Fibroblast of skin of left quadriceps (primary cell): ENCODE results near the gene MRPL20.

Experiments
- DNase-seq, 2 experiments: peaks; one replicate each; pipeline ENCODE4 v3.0.0-alpha.2; 2013; ENCODE audit warnings: low read depth in 2 of 2

MRPL20 gene

DNA sequence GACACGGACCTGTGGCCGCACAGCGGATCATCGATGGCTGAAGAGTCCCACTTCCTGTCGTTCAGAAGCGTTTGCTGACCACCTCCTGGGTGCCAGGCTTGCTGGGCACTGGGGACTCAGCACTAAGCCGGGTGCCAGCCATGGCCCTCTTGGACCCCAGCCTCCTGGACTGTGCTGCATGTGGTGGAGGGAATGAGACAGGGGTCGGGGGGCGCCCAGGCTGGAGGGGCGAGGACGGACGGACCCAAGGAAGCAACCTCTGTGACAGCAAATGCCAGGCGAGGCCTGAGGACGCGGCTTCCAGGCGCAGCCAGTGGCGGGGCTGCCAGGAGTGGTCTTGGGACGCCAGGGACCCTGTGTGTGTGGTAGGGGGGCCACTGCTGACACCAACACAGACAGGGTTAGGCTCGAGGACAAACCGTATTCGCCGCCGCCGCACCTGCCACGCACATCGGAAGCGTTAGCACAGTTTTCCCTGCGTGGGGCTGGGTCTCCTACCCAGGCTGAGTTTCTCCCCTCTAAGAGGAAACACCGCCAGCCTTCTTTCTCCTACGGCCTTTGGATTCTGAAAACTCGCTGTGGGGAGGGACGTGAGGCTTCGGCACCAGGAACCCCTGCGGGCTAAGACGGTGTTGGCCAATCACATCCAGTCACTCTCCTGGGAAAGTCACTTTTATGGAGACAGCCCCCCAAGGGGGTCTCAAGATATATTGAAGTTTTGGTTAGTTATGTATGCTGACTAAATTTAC, 45.7 kb downstream of the MRPL20 start:
- no peak for DNase-seq

DNA sequence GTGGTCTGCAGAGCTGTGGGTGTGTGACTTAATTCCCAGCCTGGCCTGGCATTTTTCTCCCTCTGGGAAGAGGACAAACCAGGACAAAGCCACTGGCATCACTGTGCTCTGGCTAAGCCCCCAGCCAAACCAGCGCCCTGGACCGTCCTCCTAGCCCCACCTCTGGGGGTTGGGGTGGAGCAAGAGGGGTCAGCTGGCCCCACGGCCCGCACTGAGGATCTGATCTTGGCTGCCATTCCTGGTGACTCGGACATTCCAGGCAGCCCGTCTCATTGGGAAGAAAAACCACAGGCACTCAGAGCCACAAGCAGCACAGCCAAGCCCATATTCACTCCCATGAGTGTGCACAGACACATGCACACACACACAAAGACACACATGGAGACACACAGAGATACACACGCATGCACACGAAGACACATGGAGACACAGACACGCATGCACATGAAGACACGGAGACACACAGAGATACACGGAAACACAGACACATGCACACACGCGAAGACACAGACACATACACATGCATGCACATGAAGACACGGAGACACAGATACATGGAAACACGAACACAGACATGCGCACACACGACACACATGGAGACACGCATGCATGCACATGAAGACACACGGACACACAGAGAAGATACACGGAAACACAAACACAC, 46.5 kb downstream of the MRPL20 start:
- DNase-seq: peak; percentile 76 to 77

DNA sequence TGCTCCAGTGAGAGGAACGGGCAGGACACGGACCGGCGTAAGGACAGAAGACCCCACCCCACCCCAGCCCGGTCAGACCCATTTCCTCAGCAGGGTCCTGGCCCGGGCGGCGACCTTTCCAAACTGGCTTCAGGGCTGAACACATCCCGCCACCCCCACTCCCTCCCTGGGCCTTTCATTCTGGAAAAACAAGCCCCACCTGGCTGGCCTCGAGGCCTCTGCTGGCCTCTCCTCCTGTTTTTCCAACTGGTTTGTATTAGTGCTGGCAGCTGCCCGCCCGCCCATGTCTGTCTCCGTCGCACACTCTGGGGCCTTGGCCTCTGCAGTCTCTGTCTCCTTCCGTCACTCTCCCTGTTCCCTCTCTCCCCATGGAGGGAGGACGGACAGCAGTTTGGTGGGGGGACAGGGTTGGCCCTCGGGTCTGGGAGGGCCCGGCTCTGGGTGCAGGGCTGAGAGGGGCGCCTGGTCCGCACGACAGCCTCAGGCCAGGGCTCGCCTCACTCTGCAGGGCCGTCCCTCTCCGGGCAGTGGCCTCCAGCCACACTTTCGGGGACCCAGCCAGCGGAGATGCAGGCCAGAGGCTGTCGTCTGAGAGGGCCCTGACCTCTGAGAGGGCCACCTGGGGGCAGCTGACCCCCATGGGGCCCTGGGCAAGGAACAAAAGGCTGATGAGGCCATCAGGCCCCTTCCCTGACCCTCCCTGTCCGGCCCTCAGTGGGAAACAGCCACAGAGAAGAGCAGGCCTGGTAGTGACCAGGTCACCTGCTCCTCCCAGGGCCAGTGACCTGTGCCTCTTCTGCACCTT, 47.2 kb downstream of the MRPL20 start:
- DNase-seq: peak in 1 of 2 experiments; percentile 39

DNA sequence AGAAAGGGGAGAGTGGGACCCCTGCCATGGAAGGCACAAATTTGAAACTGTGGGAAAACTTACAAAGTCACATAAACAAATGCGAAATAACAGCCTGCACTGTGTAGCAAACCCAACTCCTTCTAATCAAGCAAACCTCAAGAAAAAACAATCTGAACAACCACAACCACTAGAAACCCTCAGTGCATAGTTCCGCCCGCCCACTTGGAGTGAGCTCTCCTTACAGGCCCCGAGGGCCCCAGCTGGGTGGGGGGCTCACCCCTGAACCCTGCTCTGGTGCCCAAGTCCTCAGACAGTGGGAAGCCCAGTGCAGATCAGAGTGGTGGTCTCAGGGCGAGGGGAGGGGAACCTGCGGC, 47.8 kb downstream of the MRPL20 start:
- DNase-seq: peak; percentile 42 to 47

DNA sequence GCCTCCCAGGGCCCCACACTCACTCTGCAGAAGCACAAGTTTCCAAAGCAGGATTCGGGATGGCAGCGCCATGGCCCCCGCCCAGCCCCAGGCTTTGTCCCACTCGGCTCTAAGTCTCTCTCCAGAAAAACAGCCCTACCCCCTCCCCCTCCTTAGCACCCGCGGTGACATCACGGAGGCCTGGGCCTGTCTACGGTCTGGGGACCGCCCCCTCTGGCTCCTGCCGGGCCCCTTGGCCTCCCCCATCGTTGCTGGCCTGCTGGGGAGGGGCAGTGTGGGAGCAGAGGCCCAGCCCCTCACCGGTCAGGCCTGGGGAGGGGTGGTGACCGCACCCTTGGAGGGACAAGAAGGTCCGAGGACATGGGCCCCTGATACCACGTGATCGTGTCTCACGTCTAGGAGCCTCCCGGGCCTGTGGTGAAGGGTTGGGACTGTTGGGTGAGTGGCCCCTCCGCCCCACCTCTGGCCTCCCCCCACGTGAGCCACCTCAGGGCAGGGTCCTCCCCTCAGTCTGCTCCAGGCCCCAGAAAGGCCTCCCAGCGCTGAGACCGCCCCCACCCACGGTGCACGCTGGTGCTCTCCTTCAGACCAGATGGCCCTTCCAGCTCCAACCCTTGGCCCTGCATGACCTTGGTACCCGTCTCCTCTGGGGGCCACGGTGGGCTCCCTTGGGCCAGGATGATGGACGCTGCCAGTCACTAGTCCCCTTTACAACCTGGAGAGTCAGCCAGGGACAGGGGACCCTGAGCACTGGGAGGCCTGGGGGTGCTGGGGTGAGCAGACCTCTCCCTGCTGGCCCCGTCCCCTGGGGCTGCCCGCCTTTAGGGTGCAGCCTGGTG, 48.4 kb downstream of the MRPL20 start, which contains the start of gene MXRA8:
Gene MXRA8 (minus strand): TSS at position 123 of the 839 bp plus-strand sequence. CDS start 51 bp downstream, at position 72.
- peak; percentile 65 to 75 for DNase-seq

DNA sequence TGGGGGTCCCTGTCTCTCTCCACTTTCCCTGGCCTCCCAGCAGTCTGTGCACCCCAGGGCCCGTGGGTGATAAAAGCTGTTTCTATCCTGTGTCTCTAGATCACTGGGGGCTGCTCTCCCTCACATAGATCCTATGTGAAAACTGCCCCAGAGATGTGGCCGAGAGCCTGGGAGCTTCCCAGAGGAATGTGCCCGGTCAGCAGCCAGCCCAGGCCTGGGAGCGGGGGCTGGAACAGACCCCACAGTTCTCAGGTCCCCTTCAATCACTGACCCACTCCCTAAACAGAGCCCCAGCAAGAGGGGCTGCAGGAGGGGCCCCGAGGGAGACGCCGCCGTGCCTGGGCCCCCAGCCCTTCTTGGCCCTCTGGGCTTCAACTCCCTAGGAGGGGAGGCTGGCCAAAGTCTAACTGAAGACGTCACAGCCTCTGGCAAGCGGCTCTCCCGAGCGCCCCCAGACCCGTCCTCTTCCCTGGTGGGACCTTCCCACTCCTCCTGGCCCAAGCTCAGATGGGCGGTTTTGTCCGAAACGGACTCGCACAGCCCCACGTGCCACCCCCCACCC, 49.1 kb downstream of the MRPL20 start:
- no peak for DNase-seq

- DNase-seq: no peak
Observed at GRCh38 chr1:1356796-1357401, 50.2 kb downstream of the MRPL20 start.

DNA sequence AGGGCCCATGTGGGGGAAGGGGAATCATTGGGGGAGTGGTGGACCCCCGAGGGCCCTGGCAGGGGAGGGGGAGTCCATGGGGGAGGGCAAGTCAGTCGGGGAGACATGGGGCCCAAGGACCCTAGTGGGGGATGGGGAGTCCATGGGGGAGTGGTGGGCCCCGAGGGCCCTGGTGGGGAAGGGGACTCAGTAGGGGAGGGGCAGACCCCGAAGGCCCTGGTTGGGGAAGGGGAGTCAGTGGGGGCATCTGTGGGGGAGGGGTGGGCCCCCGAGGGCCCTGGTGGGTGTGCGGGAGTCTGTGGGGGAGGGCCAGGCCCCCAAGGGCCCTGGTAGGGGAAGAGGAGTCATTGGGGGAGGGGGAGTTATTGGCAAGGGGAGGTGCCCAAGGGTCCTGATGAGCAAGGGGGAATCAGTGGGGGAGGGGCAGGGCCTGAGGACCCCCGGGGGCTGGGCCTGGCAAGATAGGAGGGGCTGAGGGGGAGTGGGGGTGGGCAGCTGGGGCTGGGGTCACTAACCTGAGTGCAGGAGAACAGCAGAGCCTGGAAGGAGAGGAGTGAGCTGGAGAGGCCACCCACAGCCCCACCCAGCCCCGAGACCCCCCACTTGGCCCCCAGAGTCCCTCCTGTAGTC, 50.8 kb downstream of the MRPL20 start:
- no peak for DNase-seq

DNA sequence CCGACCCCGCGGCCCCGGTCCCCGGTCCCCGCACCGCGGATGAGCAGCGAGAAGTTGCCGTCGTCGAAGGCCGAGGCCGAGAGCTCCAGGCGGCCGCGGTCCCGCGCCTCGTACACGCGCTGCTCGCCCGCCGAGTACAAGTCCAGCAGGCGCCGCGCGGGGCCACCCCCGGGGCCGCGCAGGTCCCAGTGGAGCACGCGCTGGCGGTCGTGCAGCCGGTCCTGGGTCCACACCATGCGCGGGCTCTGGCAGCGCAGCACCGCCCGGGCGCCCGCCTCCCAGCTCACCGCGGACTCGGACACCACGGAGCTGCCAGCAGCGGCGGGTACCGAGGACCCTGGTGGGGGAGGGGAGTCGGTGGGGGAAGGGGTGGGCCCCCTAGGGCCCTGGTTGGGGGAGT, 51.7 kb downstream of the MRPL20 start:
- no peak for DNase-seq

GRCh38 chr1:1354271-1355247, 52.5 kb downstream of the MRPL20 start:
- DNase-seq: no peak

GRCh38 chr1:1353389-1354151, 53.5 kb downstream of the MRPL20 start:
- no peak for DNase-seq

DNA sequence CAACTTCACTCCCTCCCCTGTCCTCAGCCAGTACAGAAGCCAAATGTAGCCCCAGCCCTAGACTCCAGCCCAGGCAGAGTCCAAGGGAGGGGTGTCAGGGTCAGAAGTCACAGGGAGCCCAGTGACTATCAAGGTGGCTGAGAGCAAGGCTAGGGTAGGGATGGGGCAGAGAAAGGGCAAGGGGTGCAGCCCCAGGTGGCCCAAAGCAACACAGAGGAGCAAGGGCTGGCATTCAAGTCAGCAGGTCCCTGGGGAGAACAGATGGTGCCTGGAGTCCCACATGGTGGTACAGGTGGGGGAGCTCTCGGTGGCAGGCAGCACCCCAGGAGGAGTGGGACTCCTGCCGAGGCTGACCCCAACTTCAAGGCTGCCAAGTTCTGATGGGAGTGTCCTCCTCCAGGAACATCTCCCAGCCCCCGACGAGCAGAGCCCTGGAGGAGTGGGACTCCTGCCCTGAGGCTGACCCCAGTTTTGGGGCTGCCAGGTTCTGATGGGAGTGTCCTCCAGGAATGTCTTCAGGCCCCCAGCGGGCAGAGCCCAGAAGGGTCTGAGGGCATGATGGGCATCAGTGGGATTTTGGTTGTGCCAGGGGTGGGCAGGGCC, 54.2 kb downstream of the MRPL20 start:
- no peak for DNase-seq
